Breast epithelium (tissue), 3 donors: ENCODE results near the gene S100A7.

Source experiments
- POLR2A ChIP-seq: fragments of 450-650 bp; IDR thresholded peaks from one replicate; pipeline ENCODE4 v1.6.1; 2016; ENCODE audit warnings: antibody characterized with exemption, mild to moderate bottlenecking, moderate library complexity
- POLR2AphosphoS5 ChIP-seq, 3 donors: sonication (generic); formaldehyde crosslinking; IDR thresholded peaks; one replicate each; pipeline ENCODE4 v1.6.1; 2017; ENCODE audit warnings: antibody characterized with exemption in 3 of 3
- TF ChIP-seq, protein P1 (sequence below), 3 donors: fragments of 450-650 bp; IDR thresholded peaks; one replicate each; pipeline ENCODE4 v1.5.1; 2016 to 2017; ENCODE audit warnings: antibody characterized with exemption in 3 of 3, mild to moderate bottlenecking in 3 of 3, moderate library complexity in 3 of 3

GRCh38 chr1:153417136-153417888 is 43.1 kb downstream of the S100A7 start:
- TF ChIP-seq POLR2A = no peak
- TF ChIP-seq, protein P1, sequence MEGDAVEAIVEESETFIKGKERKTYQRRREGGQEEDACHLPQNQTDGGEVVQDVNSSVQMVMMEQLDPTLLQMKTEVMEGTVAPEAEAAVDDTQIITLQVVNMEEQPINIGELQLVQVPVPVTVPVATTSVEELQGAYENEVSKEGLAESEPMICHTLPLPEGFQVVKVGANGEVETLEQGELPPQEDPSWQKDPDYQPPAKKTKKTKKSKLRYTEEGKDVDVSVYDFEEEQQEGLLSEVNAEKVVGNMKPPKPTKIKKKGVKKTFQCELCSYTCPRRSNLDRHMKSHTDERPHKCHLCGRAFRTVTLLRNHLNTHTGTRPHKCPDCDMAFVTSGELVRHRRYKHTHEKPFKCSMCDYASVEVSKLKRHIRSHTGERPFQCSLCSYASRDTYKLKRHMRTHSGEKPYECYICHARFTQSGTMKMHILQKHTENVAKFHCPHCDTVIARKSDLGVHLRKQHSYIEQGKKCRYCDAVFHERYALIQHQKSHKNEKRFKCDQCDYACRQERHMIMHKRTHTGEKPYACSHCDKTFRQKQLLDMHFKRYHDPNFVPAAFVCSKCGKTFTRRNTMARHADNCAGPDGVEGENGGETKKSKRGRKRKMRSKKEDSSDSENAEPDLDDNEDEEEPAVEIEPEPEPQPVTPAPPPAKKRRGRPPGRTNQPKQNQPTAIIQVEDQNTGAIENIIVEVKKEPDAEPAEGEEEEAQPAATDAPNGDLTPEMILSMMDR (IDR thresholded peaks at IDR 0.05) = no peak
- no peak for TF ChIP-seq POLR2AphosphoS5 (IDR thresholded peaks at IDR 0.05)
